Dendritic cell treated with granulocyte-macrophage colony-stimulating factor and Interleukin-4, amounts not matched to agents 40 ng/mL and 50 ng/mL, for 4 days (primary cell): ENCODE results near the gene PAX5.

Experiments used
- H3K27ac Mint-ChIP-seq: one replicate; pipeline ENCODE4 v1.8.0; 2022; ENCODE audit warnings: mild to moderate bottlenecking, mixed read lengths
- H3K27me3 Mint-ChIP-seq: one replicate; pipeline ENCODE4 v1.8.0; 2022; ENCODE audit warnings: mild to moderate bottlenecking, mixed read lengths
- H3K36me3 Mint-ChIP-seq: one replicate; pipeline ENCODE4 v1.8.0; 2022; ENCODE audit warnings: low read depth, mixed read lengths
- H3K4me1 Mint-ChIP-seq: one replicate; pipeline ENCODE4 v1.8.0; 2022; ENCODE audit warnings: low read depth, mixed read lengths
- H3K4me3 Mint-ChIP-seq: one replicate; pipeline ENCODE4 v1.8.0; 2022; ENCODE audit warnings: mild to moderate bottlenecking, moderate library complexity, mixed read lengths
- H3K9me3 Mint-ChIP-seq: one replicate; pipeline ENCODE4 v1.8.0; 2022; ENCODE audit warnings: mixed read lengths
- intact Hi-C: fragments of 100-400 bp; cut with micrococcal nuclease; formaldehyde crosslinking; loops from one replicate; pipeline ENCODE4 v1.15.0; 2022

The PAX5 gene

GRCh38 chr9:36840898-36841536 is 193.1 kb downstream of the PAX5 start:
- intact Hi-C loops: no loop called here
- Mint-ChIP-seq H3K4me3 (no peak overlapping the region), H3K27me3 (peaks cover 5% of the 10 kb centered on the region), H3K36me3 (no peaks in the 10 kb centered on the region), H3K27ac (no peak overlapping the region), H3K4me1 (no peaks in the 10 kb centered on the region), H3K9me3 (no peaks in the 10 kb centered on the region)

GRCh38 chr9:36839131-36839885 is 194.8 kb downstream of the PAX5 start:
- H3K4me1 Mint-ChIP-seq: no peaks in the 10 kb centered on the region
- H3K4me3 Mint-ChIP-seq: no peak overlapping the region
- no peaks in the 10 kb centered on the region for H3K36me3 Mint-ChIP-seq
- intact Hi-C loops: no loop called here
- H3K27ac Mint-ChIP-seq: no peak overlapping the region
- H3K27me3 Mint-ChIP-seq: peaks cover 5% of the 10 kb centered on the region
- no peaks in the 10 kb centered on the region for H3K9me3 Mint-ChIP-seq

- intact Hi-C loops: no loop called here
- Mint-ChIP-seq H3K27me3 (peaks cover 5% of the 10 kb centered on the region), H3K9me3 (no peaks in the 10 kb centered on the region), H3K4me1 (no peaks in the 10 kb centered on the region), H3K4me3 (no peak overlapping the region), H3K27ac (no peak overlapping the region), H3K36me3 (no peaks in the 10 kb centered on the region)
Measured at GRCh38 chr9:36837431-36838405, 196.3 kb downstream of the PAX5 start.

- Mint-ChIP-seq H3K27me3 (peaks cover 2% of the 10 kb centered on the region), H3K4me3 (no peak overlapping the region), H3K36me3 (no peaks in the 10 kb centered on the region), H3K27ac (no peak overlapping the region), H3K9me3 (no peaks in the 10 kb centered on the region), H3K4me1 (no peaks in the 10 kb centered on the region)
- intact Hi-C loops: no loop called here
Measured at GRCh38 chr9:36836486-36836885, 197.6 kb downstream of the PAX5 start.

GRCh38 chr9:36835271-36835996 is 198.6 kb downstream of the PAX5 start:
- no peaks in the 10 kb centered on the region for H3K4me1 Mint-ChIP-seq
- H3K27me3 Mint-ChIP-seq: no peaks in the 10 kb centered on the region
- no peaks in the 10 kb centered on the region for H3K36me3 Mint-ChIP-seq
- H3K9me3 Mint-ChIP-seq: no peaks in the 10 kb centered on the region
- intact Hi-C loops: no loop called here
- H3K4me3 Mint-ChIP-seq: no peak overlapping the region
- H3K27ac Mint-ChIP-seq: no peak overlapping the region

- H3K4me3 Mint-ChIP-seq: no peak overlapping the region
- no peaks in the 10 kb centered on the region for H3K9me3 Mint-ChIP-seq
- H3K36me3 Mint-ChIP-seq: no peaks in the 10 kb centered on the region
- intact Hi-C loops: no loop called here
- no peaks in the 10 kb centered on the region for H3K27me3 Mint-ChIP-seq
- no peaks in the 10 kb centered on the region for H3K4me1 Mint-ChIP-seq
- no peak overlapping the region for H3K27ac Mint-ChIP-seq
Measured at GRCh38 chr9:36834736-36835135, 199.3 kb downstream of the PAX5 start.

- intact Hi-C loops: no loop called here
- no peaks in the 10 kb centered on the region for H3K9me3 Mint-ChIP-seq
Measured at GRCh38 chr9:36833954-36834353, 200.1 kb downstream of the PAX5 start.

GRCh38 chr9:36832164-36832795 is 201.8 kb downstream of the PAX5 start:
- Mint-ChIP-seq H3K4me3 (no peak overlapping the region), H3K27me3 (no peaks in the 10 kb centered on the region), H3K4me1 (no peaks in the 10 kb centered on the region), H3K36me3 (no peaks in the 10 kb centered on the region), H3K27ac (no peak overlapping the region), H3K9me3 (no peaks in the 10 kb centered on the region)
- intact Hi-C loops: no loop called here

More at GRCh38 chr9:36833954-36834353, 200.1 kb downstream of the PAX5 start:
- Mint-ChIP-seq H3K4me1 (no peaks in the 10 kb centered on the region), H3K36me3 (no peaks in the 10 kb centered on the region), H3K27me3 (no peaks in the 10 kb centered on the region), H3K4me3 (no peak overlapping the region), H3K27ac (no peak overlapping the region)

- intact Hi-C loops: no loop called here
- no peaks in the 10 kb centered on the region for H3K27me3 Mint-ChIP-seq
Measured at GRCh38 chr9:36831381-36832161, 202.5 kb downstream of the PAX5 start.

GRCh38 chr9:36828611-36829013 is 205.5 kb downstream of the PAX5 start:
- no peak overlapping the region for H3K27ac Mint-ChIP-seq
- H3K4me3 Mint-ChIP-seq: no peak overlapping the region
- no peaks in the 10 kb centered on the region for H3K36me3 Mint-ChIP-seq
- no peaks in the 10 kb centered on the region for H3K4me1 Mint-ChIP-seq
- H3K27me3 Mint-ChIP-seq: no peaks in the 10 kb centered on the region
- intact Hi-C loops: no loop called here
- H3K9me3 Mint-ChIP-seq: no peaks in the 10 kb centered on the region

More at GRCh38 chr9:36831381-36832161, 202.5 kb downstream of the PAX5 start:
- Mint-ChIP-seq H3K36me3 (no peaks in the 10 kb centered on the region), H3K27ac (no peak overlapping the region), H3K4me1 (no peaks in the 10 kb centered on the region), H3K4me3 (no peak overlapping the region), H3K9me3 (no peaks in the 10 kb centered on the region)

GRCh38 chr9:36827593-36827992 is 206.5 kb downstream of the PAX5 start:
- no peak overlapping the region for H3K4me3 Mint-ChIP-seq
- no peaks in the 10 kb centered on the region for H3K27me3 Mint-ChIP-seq
- intact Hi-C loops: no loop called here
- H3K36me3 Mint-ChIP-seq: no peaks in the 10 kb centered on the region
- H3K9me3 Mint-ChIP-seq: no peaks in the 10 kb centered on the region
- no peak overlapping the region for H3K27ac Mint-ChIP-seq
- no peaks in the 10 kb centered on the region for H3K4me1 Mint-ChIP-seq

- no peaks in the 10 kb centered on the region for H3K36me3 Mint-ChIP-seq
- no peak overlapping the region for H3K27ac Mint-ChIP-seq
- no peaks in the 10 kb centered on the region for H3K4me1 Mint-ChIP-seq
- H3K27me3 Mint-ChIP-seq: no peaks in the 10 kb centered on the region
- no peak overlapping the region for H3K4me3 Mint-ChIP-seq
- H3K9me3 Mint-ChIP-seq: no peaks in the 10 kb centered on the region
- intact Hi-C loops: no loop called here
Measured at GRCh38 chr9:36826581-36826980, 207.5 kb downstream of the PAX5 start.
